WTC11 (cell line): ENCODE measurements around the gene FERMT3. TPM values are rescaled to one million over a fixed set of nuclear protein-coding genes. Genes with fewer than 3 reads are reported as not detected.

ENCODE experiments used
- ATAC-seq: fragments of 200-7000 bp; cut with Tn5 transposase; 2 replicates; pipeline ENCODE4 v1.10.0; 2021; ENCODE audit warnings: mild to moderate bottlenecking, moderate library complexity
- CTCF ChIA-PET: fragments of 300-600 bp; sonication (Branson Sonifier 250); formaldehyde crosslinking; loops from one replicate; lab custom pipeline; 2021; ENCODE audit warnings: antibody characterized with exemption; lab: Charles Lee
- POLR2A ChIA-PET: fragments of 350-600 bp; sonication (Branson Sonifier 250); formaldehyde crosslinking; loops from one replicate; lab custom pipeline; 2021; ENCODE audit warnings: antibody characterized with exemption; lab: Charles Lee
- DNase-seq: peaks from one replicate; pipeline ENCODE4 v3.0.0; 2021; ENCODE audit warnings: low spot score
- H3K27ac Mint-ChIP-seq: 2 replicates; pipeline ENCODE4 v1.8.0; 2021; ENCODE audit warnings: mixed read lengths
- H3K27me3 Mint-ChIP-seq: 2 replicates; pipeline ENCODE4 v1.8.0; 2021; ENCODE audit warnings: low read depth, mild to moderate bottlenecking, moderate library complexity, mixed read lengths
- H3K36me3 Mint-ChIP-seq: 2 replicates; pipeline ENCODE4 v1.8.0; 2021; ENCODE audit warnings: mixed read lengths
- H3K4me1 Mint-ChIP-seq: 2 replicates; pipeline ENCODE4 v1.8.0; 2022; ENCODE audit warnings: mixed read lengths
- H3K4me3 Mint-ChIP-seq: 2 replicates; pipeline ENCODE4 v1.8.0; 2021; ENCODE audit warnings: mild to moderate bottlenecking, moderate library complexity, mixed read lengths
- H3K9me3 Mint-ChIP-seq: 2 replicates; pipeline ENCODE4 v1.8.0; 2021; ENCODE audit warnings: mixed read lengths
- FOXK1 ChIP-seq: sonication (generic); formaldehyde crosslinking; IDR thresholded peaks from 2 replicates; pipeline ENCODE4 v1.8.0; 2022; ENCODE audit warnings: mild to moderate bottlenecking, moderate library complexity, missing genetic modification reagents
- GTF2I ChIP-seq: fragments of 250-450 bp; sonication (Bioruptor Pico); conservative IDR thresholded peaks from 2 replicates; pipeline ENCODE4 v1.4.0; 2021; ENCODE audit warnings: mild to moderate bottlenecking
- JUN ChIP-seq: sonication (generic); formaldehyde crosslinking; IDR thresholded peaks from 2 replicates; pipeline ENCODE4 v1.8.0; 2023; ENCODE audit warnings: mild to moderate bottlenecking, missing genetic modification reagents
- MYBL2 ChIP-seq: sonication (generic); formaldehyde crosslinking; IDR thresholded peaks from 2 replicates; pipeline ENCODE4 v1.8.1; 2023; ENCODE audit warnings: mild to moderate bottlenecking, moderate library complexity, missing genetic modification reagents
- NFE2L1 ChIP-seq: sonication (generic); formaldehyde crosslinking; IDR thresholded peaks from 2 replicates; pipeline ENCODE4 v1.8.1; 2023; ENCODE audit warnings: missing genetic modification reagents
- PRDM15 ChIP-seq: sonication (generic); formaldehyde crosslinking; IDR thresholded peaks from 2 replicates; pipeline ENCODE4 v1.8.0; 2022; ENCODE audit warnings: missing genetic modification reagents
- RELA ChIP-seq: sonication (generic); formaldehyde crosslinking; IDR thresholded peaks from 2 replicates; pipeline ENCODE4 v1.8.1; 2022; ENCODE audit warnings: missing genetic modification reagents, mild to moderate bottlenecking, borderline replicate concordance
- TEAD1 ChIP-seq: sonication (generic); formaldehyde crosslinking; IDR thresholded peaks from 2 replicates; pipeline ENCODE4 v1.8.0; 2022; ENCODE audit warnings: mild to moderate bottlenecking, missing genetic modification reagents
- ZBTB21 ChIP-seq: sonication (generic); formaldehyde crosslinking; IDR thresholded peaks from 2 replicates; pipeline ENCODE4 v1.8.1; 2023; ENCODE audit warnings: mild to moderate bottlenecking, missing genetic modification reagents, borderline replicate concordance
- ZNF532 ChIP-seq: fragments of 250-450 bp; sonication (Bioruptor Pico); IDR thresholded peaks from 2 replicates; pipeline ENCODE4 v1.9.0; 2021; ENCODE audit warnings: mild to moderate bottlenecking, borderline replicate concordance
- total RNA-seq: library from RNA; stranded (reverse); gene quantifications from 3 replicates; pipeline ENCODE4 v1.2.3, GENCODE V29; 2021

FERMT3 gene
- total RNA-seq, 1 experiment from 2014 or later, result 3.8 TPM

GRCh38 chr11:64229090-64229743 is 22.7 kb downstream of the FERMT3 start:
- CTCF ChIA-PET, result interaction anchor here (0.6 to 2.8 kb wide), 4 partner anchors 22 to 128 kb away, joined by 3 to 25 read pairs (median 3); partner anchors contain the start of gene PLCB3
- H3K4me3 Mint-ChIP-seq, result peak overlapping the region; percentile 82
- peaks cover 16% of the 10 kb centered on the region for H3K27me3 Mint-ChIP-seq
- TF ChIP-seq FOXK1, result no peak
- no peak for TF ChIP-seq NFE2L1
- TF ChIP-seq PRDM15 (CRISPR knock-in tag), result no peak
- TF ChIP-seq GTF2I, result no peak
- TF ChIP-seq TEAD1 (CRISPR knock-in tag), result no peak
- no peak for TF ChIP-seq ZBTB21 (CRISPR knock-in tag)
- no peak for TF ChIP-seq JUN (CRISPR knock-in tag)
- TF ChIP-seq RELA, result no peak
- POLR2A ChIA-PET, result no interaction called here
- no peak for DNase-seq
- peaks cover 40% of the 10 kb centered on the region for H3K4me1 Mint-ChIP-seq
- no peaks in the 10 kb centered on the region for H3K9me3 Mint-ChIP-seq
- no peaks in the 10 kb centered on the region for H3K36me3 Mint-ChIP-seq
- no peak for ATAC-seq
- peak overlapping the region; percentile 80; the same call in 1 of the 2 replicates for H3K27ac Mint-ChIP-seq

GRCh38 chr11:64229744-64230170 is 23.2 kb downstream of the FERMT3 start:
- CTCF ChIA-PET, result interaction anchor here (0.6 to 2.8 kb wide), 3 partner anchors 21 to 127 kb away, joined by 3 to 25 read pairs (median 3); partner anchors contain the start of gene PLCB3

More at GRCh38 chr11:64229744-64230170, 23.2 kb downstream of the FERMT3 start:
- H3K4me3 Mint-ChIP-seq, result peak overlapping the region; percentile 82
- DNase-seq (no peak), ATAC-seq (no peak)
- peaks cover 39% of the 10 kb centered on the region for H3K4me1 Mint-ChIP-seq
- peak overlapping the region; percentile 80 for H3K27ac Mint-ChIP-seq
- peaks cover 16% of the 10 kb centered on the region for H3K27me3 Mint-ChIP-seq
- TF ChIP-seq MYBL2 (CRISPR knock-in tag) (0 out of 2 replicates have a peak, but pooled peaks have one; percentile 15), ZNF532 (no peak)
- H3K36me3 Mint-ChIP-seq, result no peaks in the 10 kb centered on the region
- POLR2A ChIA-PET, result interaction anchor here (0.5 to 1.0 kb wide), 4 partner anchors 20 to 221 kb away, joined by 3 to 5 read pairs (median 3); partner anchors contain the start of genes PRDX5 and STIP1
- no peaks in the 10 kb centered on the region for H3K9me3 Mint-ChIP-seq
